D721Med (cell line): ENCODE measurements around the gene HIF3A.

Experiments used
- DNase-seq: peaks from one replicate; pipeline ENCODE4 v3.0.0; 2011; ENCODE audit warnings: low spot score; ENCODE audit not compliant: insufficient read length
- FAIRE-seq: peaks from 2 replicates; lab custom pipeline; 2011; peaks lifted over from hg19 to GRCh38; lab: Jason Lieb, UNC
- TF ChIP-seq, protein P1 (sequence below): IDR thresholded peaks from 2 replicates; pipeline ENCODE4 v1.5.1; 2012; ENCODE audit warnings: mild to moderate bottlenecking, control low read depth; ENCODE audit not compliant: insufficient read depth; ENCODE audit errors: missing control alignments

Gene HIF3A

DNA sequence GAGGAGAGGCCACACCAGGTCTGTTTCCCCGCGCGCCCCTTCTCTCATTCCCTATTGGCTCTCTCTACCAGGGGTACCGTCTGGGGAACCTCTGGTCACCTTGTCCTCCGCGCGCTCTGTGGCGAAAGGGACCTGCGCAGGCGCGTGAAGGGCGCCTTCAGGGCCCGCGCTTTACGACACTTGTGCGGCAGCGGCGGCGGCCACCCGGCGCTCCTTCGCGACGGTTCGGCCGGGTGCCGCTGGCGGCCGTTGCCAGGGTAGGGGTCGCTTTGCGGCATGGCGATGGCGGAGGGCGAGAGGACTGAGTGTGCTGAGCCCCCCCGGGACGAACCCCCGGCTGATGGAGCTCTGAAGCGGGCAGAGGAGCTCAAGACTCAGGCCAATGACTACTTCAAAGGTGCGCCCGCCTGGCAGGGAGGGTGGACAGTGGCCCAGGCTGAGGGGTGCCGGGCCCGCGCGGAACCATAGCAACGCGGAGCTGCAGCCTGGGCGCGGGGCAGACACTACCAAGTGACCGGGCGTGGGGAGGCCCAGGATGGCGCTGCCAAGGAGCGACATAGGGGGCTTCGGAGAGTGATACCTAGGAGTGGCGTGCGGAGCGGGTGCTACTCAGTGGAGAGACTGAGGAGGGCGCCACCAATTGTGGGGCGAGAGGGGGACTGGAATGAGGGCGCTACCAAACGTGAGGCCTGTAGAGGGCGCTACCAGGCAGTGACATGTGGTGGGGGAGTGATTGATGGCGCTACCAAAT lies 50.2 kb downstream of the HIF3A start, which contains the start of gene PPP5C:
TSS of gene PPP5C (plus strand) at position 267 of the 751 bp plus-strand sequence. CDS start at position 277, 10 bp downstream.
- peak; percentile 95 for DNase-seq
- FAIRE-seq: no peak
- TF ChIP-seq, protein P1, sequence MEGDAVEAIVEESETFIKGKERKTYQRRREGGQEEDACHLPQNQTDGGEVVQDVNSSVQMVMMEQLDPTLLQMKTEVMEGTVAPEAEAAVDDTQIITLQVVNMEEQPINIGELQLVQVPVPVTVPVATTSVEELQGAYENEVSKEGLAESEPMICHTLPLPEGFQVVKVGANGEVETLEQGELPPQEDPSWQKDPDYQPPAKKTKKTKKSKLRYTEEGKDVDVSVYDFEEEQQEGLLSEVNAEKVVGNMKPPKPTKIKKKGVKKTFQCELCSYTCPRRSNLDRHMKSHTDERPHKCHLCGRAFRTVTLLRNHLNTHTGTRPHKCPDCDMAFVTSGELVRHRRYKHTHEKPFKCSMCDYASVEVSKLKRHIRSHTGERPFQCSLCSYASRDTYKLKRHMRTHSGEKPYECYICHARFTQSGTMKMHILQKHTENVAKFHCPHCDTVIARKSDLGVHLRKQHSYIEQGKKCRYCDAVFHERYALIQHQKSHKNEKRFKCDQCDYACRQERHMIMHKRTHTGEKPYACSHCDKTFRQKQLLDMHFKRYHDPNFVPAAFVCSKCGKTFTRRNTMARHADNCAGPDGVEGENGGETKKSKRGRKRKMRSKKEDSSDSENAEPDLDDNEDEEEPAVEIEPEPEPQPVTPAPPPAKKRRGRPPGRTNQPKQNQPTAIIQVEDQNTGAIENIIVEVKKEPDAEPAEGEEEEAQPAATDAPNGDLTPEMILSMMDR: peak; percentile 71

DNA sequence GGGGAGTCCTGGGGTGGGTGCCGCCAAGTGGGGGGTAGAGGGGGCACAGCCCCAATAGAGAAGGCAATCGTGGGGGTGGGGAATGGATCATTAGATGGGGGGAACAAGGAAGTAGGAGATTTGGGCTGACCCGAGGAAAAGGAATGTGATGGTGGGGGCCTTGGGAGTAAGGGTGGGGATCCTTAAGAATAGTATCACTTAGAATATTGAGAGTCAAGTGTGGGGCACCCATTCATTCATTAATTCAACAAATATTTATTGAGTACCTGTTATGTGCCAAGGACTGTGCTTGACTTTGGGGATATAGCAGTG lies 50.7 kb downstream of the HIF3A start:
- FAIRE-seq (no peak), DNase-seq (no peak)
- TF ChIP-seq, protein P1: no peak

DNA sequence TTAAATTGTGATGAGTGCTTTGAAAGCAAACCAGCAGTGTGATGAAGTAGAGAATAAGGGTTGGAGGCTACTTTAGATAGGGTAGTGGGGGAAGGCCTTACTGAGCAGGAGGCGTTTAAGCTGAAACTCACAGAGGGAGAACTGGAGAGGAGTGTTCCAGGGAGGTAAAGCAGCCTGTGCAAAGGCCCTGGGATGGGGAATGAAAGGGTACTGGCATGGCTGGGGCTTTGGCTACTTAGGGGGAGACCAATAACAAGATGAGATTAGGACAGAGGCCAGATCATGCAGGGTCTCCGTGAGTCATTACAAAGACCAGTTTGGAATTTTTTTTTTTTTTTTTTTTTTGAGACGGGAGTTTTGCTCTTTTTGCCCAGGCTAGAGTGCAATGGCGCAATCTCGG lies 51.1 kb downstream of the HIF3A start:
- FAIRE-seq (no peak), DNase-seq (no peak)
- TF ChIP-seq, protein P1: no peak

DNA sequence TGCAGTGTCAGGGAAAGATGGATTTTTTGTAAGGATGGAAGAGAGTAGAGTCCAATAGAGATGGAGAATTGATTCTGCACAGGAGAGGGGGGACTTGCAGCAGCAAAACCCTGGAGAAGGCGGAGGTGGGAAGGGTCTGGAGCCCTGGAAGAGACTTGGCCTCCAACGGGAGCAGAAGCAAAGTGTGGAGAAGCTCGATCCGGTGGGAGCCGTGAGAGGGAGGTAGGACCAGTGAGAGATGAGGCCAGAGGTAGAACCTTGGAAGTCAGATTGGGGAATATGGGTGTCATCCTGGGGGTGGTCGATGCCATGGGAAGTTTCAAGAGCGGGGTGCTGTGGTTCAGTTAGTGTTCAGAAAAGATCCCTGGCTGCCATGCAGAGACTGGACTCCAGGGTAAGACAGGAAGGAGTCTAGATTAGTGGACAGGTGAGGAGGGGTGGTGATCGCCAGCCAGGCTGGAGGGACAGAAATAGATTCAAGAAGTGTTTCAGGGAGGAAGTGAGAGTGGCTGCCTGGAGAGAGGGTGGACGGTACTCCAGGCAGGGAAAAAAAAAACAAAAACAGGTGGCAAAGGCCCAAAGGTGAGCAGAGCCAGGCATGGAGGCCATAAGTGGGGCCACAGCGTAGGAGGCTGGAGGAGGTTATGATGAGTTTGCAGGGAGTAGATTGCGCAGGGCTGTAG lies 52.6 kb downstream of the HIF3A start:
- FAIRE-seq (no peak), DNase-seq (no peak)
- TF ChIP-seq, protein P1: no peak

DNA sequence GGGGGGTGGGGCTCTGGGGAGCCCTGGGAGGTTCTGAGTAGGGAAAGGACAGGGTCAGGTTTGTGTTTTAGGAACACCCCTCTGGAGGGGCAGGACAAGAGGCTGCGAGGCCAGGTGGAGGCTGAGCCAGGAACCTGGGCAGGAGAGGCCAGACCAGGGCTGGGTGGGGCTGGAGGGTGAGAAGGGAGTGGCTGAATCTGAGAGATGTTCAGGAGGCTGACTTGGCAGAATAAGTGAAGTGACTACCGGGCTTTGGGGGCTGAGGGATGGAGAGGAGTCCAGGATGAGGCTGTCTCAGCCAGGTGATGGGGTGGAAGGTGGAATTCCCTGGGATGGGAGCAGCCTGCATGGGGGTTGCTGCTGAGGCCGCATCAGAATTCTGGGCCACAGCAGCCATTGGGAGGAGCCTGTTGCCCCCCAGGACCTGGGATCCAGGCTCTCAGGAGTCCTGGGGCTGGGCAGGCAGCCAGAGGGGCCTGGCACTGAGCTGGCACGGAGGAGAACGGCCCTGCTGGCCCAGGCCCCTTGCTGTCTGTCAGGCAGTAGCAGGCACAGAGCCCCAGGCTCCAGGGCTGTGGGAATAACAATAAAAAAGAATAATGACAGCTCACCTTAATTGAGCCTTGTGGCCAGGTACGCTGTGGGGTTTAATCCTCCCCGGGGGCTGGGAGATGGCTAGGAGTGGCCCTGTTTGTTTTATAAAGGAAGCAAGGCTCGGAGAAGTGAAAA lies 53.4 kb downstream of the HIF3A start:
- no peak for DNase-seq
- FAIRE-seq: no peak
- TF ChIP-seq, protein P1: no peak

DNA sequence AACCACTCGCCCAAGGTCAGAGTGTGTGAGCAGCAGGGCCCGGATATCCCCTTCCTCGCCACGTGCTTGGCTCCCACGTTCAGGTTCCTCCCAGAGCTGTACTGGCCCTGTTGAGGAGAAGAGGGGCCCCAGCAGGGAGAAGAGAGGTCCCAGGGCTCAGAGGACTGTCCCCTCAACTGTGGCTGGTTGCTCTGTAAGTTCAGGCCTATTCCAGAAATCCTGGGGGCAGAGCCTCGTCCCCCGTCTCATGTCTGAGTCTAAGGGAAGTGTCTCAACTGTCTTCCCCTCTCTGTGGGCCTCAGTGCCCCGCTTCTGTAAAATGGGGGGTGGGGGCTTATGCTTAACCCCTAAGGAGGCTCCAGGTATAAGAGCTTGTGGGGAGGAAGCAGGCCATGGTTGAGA lies 53.9 kb downstream of the HIF3A start:
- TF ChIP-seq, protein P1: no peak
- no peak for FAIRE-seq
- no peak for DNase-seq
